ENCODE data around the gene NCOA3. TPM values are rescaled to one million over a fixed set of nuclear protein-coding genes. Genes with fewer than 3 reads are reported as not detected.

NCOA3 gene
- total RNA-seq, 1 experiment from 2014 or later, result 96.7 TPM

- no peak for DNase-seq
- H3K36me3 ChIP-seq (ENCODE audit: control insufficient read depth, insufficient read depth, low read length), result no peaks in the 10 kb centered on the region
- BruUV-seq (replicated peaks), result no TSS peak
- Mint-ChIP-seq H3K4me1 (ENCODE audit: low read depth, unreplicated experiment) (peaks cover 25% of the 10 kb centered on the region), H3K36me3 (ENCODE audit: insufficient read depth, unreplicated experiment) (peaks cover 19% of the 10 kb centered on the region), H3K27ac (ENCODE audit: unreplicated experiment) (no peak overlapping the region), H3K27me3 (ENCODE audit: insufficient read depth, unreplicated experiment) (no peaks in the 10 kb centered on the region), H3K4me3 (ENCODE audit: unreplicated experiment) (no peak overlapping the region), H3K9me3 (ENCODE audit: unreplicated experiment) (no peaks in the 10 kb centered on the region)
- no peaks in the 10 kb centered on the region for H3K9me3 ChIP-seq
- H3K27me3 ChIP-seq (replicated peaks; ENCODE audit: control insufficient read depth, insufficient read depth, low read length), result no peaks in the 10 kb centered on the region
- TF ChIP-seq, protein P1, sequence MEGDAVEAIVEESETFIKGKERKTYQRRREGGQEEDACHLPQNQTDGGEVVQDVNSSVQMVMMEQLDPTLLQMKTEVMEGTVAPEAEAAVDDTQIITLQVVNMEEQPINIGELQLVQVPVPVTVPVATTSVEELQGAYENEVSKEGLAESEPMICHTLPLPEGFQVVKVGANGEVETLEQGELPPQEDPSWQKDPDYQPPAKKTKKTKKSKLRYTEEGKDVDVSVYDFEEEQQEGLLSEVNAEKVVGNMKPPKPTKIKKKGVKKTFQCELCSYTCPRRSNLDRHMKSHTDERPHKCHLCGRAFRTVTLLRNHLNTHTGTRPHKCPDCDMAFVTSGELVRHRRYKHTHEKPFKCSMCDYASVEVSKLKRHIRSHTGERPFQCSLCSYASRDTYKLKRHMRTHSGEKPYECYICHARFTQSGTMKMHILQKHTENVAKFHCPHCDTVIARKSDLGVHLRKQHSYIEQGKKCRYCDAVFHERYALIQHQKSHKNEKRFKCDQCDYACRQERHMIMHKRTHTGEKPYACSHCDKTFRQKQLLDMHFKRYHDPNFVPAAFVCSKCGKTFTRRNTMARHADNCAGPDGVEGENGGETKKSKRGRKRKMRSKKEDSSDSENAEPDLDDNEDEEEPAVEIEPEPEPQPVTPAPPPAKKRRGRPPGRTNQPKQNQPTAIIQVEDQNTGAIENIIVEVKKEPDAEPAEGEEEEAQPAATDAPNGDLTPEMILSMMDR (IDR thresholded peaks at IDR 0.05; ENCODE audit: insufficient read depth in 1 of 2, low read depth in 1 of 2, low read length in 1 of 2, severe bottlenecking in 1 of 2, unreplicated experiment in 1 of 2), result no peak
- ChIA-PET POLR2A (no interaction called here), CTCF (no interaction called here)
- H3K4me1 ChIP-seq, result peaks cover 4% of the 10 kb centered on the region; the same call in 1 of the 2 replicates
- intact Hi-C loops (cut with micrococcal nuclease; ENCODE audit: unreplicated experiment), result no loop called here
- H3K4me3 ChIP-seq (ENCODE audit: low read depth, low read length), result no peak overlapping the region
These were observed 45.3 kb downstream of the NCOA3 start for GRCh38 chr20:47547034-47547387.

- H3K27ac Mint-ChIP-seq (ENCODE audit: unreplicated experiment), result no peak overlapping the region
- POLR2A ChIA-PET, result no interaction called here
- intact Hi-C loops (cut with micrococcal nuclease; ENCODE audit: unreplicated experiment), result no loop called here
These were observed 48.0 kb downstream of the NCOA3 start for GRCh38 chr20:47549671-47550070.

GRCh38 chr20:47551222-47551621 lies 49.5 kb downstream of the NCOA3 start:
- POLR2A ChIA-PET, result no interaction called here
- Mint-ChIP-seq H3K9me3 (ENCODE audit: unreplicated experiment) (no peaks in the 10 kb centered on the region), H3K4me1 (ENCODE audit: low read depth, unreplicated experiment) (peaks cover 11% of the 10 kb centered on the region), H3K27ac (ENCODE audit: unreplicated experiment) (no peak overlapping the region), H3K36me3 (ENCODE audit: insufficient read depth, unreplicated experiment) (peaks cover 19% of the 10 kb centered on the region), H3K27me3 (ENCODE audit: insufficient read depth, unreplicated experiment) (no peaks in the 10 kb centered on the region), H3K4me3 (ENCODE audit: unreplicated experiment) (no peak overlapping the region)
- CTCF ChIA-PET, result no interaction called here
- no TSS peak for BruUV-seq (replicated peaks)
- H3K4me1 ChIP-seq, result peaks cover 8% of the 10 kb centered on the region; the same call in 1 of the 2 replicates
- no peaks in the 10 kb centered on the region for H3K9me3 ChIP-seq
- TF ChIP-seq, protein P1 (IDR thresholded peaks at IDR 0.05; ENCODE audit: insufficient read depth in 1 of 2, low read depth in 1 of 2, low read length in 1 of 2, severe bottlenecking in 1 of 2, unreplicated experiment in 1 of 2), result no peak
- no peaks in the 10 kb centered on the region for H3K27me3 ChIP-seq (replicated peaks; ENCODE audit: control insufficient read depth, insufficient read depth, low read length)
- H3K4me3 ChIP-seq (ENCODE audit: low read depth, low read length), result no peak overlapping the region
- H3K36me3 ChIP-seq (ENCODE audit: control insufficient read depth, insufficient read depth, low read length), result no peaks in the 10 kb centered on the region; the same call in 1 of the 2 replicates
- DNase-seq, result no peak
- intact Hi-C loops (cut with micrococcal nuclease; ENCODE audit: unreplicated experiment), result no loop called here

More at GRCh38 chr20:47549671-47550070, 48.0 kb downstream of the NCOA3 start:
- H3K4me3 Mint-ChIP-seq (ENCODE audit: unreplicated experiment), result no peak overlapping the region
- Histone ChIP-seq H3K9me3 (no peaks in the 10 kb centered on the region), H3K4me1 (peaks cover 1% of the 10 kb centered on the region; the same call in 1 of the 2 replicates), H3K27me3 (replicated peaks; ENCODE audit: control insufficient read depth, insufficient read depth, low read length) (no peaks in the 10 kb centered on the region), H3K36me3 (ENCODE audit: control insufficient read depth, insufficient read depth, low read length) (no peaks in the 10 kb centered on the region), H3K4me3 (ENCODE audit: low read depth, low read length) (no peak overlapping the region)
- TF ChIP-seq, protein P1 (IDR thresholded peaks at IDR 0.05; ENCODE audit: insufficient read depth in 1 of 2, low read depth in 1 of 2, low read length in 1 of 2, severe bottlenecking in 1 of 2, unreplicated experiment in 1 of 2), result no peak
- DNase-seq, result no peak
- H3K4me1 Mint-ChIP-seq (ENCODE audit: low read depth, unreplicated experiment), result peaks cover 19% of the 10 kb centered on the region
- H3K27me3 Mint-ChIP-seq (ENCODE audit: insufficient read depth, unreplicated experiment), result no peaks in the 10 kb centered on the region
- no peaks in the 10 kb centered on the region for H3K9me3 Mint-ChIP-seq (ENCODE audit: unreplicated experiment)
- CTCF ChIA-PET, result interaction anchor here (0.7 kb wide), 1 partner anchor 58 kb away, joined by 4 read pairs; no protein-coding TSS in a partner anchor
- BruUV-seq (replicated peaks), result no TSS peak
- peaks cover 14% of the 10 kb centered on the region for H3K36me3 Mint-ChIP-seq (ENCODE audit: insufficient read depth, unreplicated experiment)
